T-helper 1 cell treated with Interleukin-12 subunit alpha and Interleukin-12 subunit beta and Interleukin-4 antibody, amounts not matched to agents 30 μg/mL and 1 μg/mL, for 36 hours (primary cell): ENCODE data around the gene GLIS2.

Experiments used
- H3K27ac Mint-ChIP-seq: one replicate; pipeline ENCODE4 v1.8.0; 2021; ENCODE audit warnings: mild to moderate bottlenecking, mixed read lengths
- H3K27me3 Mint-ChIP-seq: one replicate; pipeline ENCODE4 v1.8.0; 2021; ENCODE audit warnings: low read depth, mixed read lengths
- H3K36me3 Mint-ChIP-seq: one replicate; pipeline ENCODE4 v1.8.0; 2021; ENCODE audit warnings: low read depth, mixed read lengths
- H3K4me1 Mint-ChIP-seq: one replicate; pipeline ENCODE4 v1.8.0; 2021; ENCODE audit warnings: low read depth, mixed read lengths
- H3K4me3 Mint-ChIP-seq: one replicate; pipeline ENCODE4 v1.8.0; 2021; ENCODE audit warnings: mild to moderate bottlenecking, moderate library complexity, mixed read lengths
- H3K9me3 Mint-ChIP-seq: one replicate; pipeline ENCODE4 v1.8.0; 2021; ENCODE audit warnings: mixed read lengths

GLIS2 gene

GRCh38 chr16:4315186-4316107, at the start of gene GLIS2:
GLIS2 (plus strand) TSS chr16:4316067; CDS start chr16:4332281, 16,214 bp downstream.
- peak within 1 kb of the TSS; percentile 89 for H3K4me3 Mint-ChIP-seq
- H3K27ac Mint-ChIP-seq: peak within 1 kb of the TSS; percentile 82
- peaks cover 3% of the 10 kb centered on the region for H3K36me3 Mint-ChIP-seq
- H3K4me1 Mint-ChIP-seq: peaks cover 17% of the 10 kb centered on the region
- peaks cover 21% of the 10 kb centered on the region for H3K27me3 Mint-ChIP-seq
- H3K9me3 Mint-ChIP-seq: no peaks in the 10 kb centered on the region

GRCh38 chr16:4266372-4266771, 49.5 kb upstream of the GLIS2 start:
- H3K4me3 Mint-ChIP-seq: no peak overlapping the region
- peaks cover 12% of the 10 kb centered on the region for H3K4me1 Mint-ChIP-seq
- no peaks in the 10 kb centered on the region for H3K27me3 Mint-ChIP-seq
- H3K36me3 Mint-ChIP-seq: peaks cover 6% of the 10 kb centered on the region
- no peak overlapping the region for H3K27ac Mint-ChIP-seq
- H3K9me3 Mint-ChIP-seq: no peaks in the 10 kb centered on the region

GRCh38 chr16:4270091-4270490, 45.8 kb upstream of the GLIS2 start:
- Mint-ChIP-seq H3K4me3 (no peak overlapping the region), H3K4me1 (peaks cover 10% of the 10 kb centered on the region), H3K27me3 (no peaks in the 10 kb centered on the region), H3K9me3 (no peaks in the 10 kb centered on the region), H3K27ac (no peak overlapping the region), H3K36me3 (no peaks in the 10 kb centered on the region)

GRCh38 chr16:4270595-4270994, 45.3 kb upstream of the GLIS2 start:
- Mint-ChIP-seq H3K4me1 (peaks cover 10% of the 10 kb centered on the region), H3K27me3 (no peaks in the 10 kb centered on the region), H3K27ac (peak overlapping the region; percentile 87), H3K36me3 (no peaks in the 10 kb centered on the region), H3K9me3 (no peaks in the 10 kb centered on the region), H3K4me3 (peak overlapping the region; percentile 87)

GRCh38 chr16:4271176-4272113, 44.4 kb upstream of the GLIS2 start:
- no peaks in the 10 kb centered on the region for H3K36me3 Mint-ChIP-seq
- H3K4me3 Mint-ChIP-seq: peak overlapping the region; percentile 87
- peak overlapping the region; percentile 87 for H3K27ac Mint-ChIP-seq
- H3K9me3 Mint-ChIP-seq: no peaks in the 10 kb centered on the region
- H3K4me1 Mint-ChIP-seq: peaks cover 10% of the 10 kb centered on the region
- H3K27me3 Mint-ChIP-seq: no peaks in the 10 kb centered on the region

- Mint-ChIP-seq H3K36me3 (no peaks in the 10 kb centered on the region), H3K27me3 (no peaks in the 10 kb centered on the region)
Measured at GRCh38 chr16:4272114-4272956, 43.5 kb upstream of the GLIS2 start.

GRCh38 chr16:4273858-4274311, 42.0 kb upstream of the GLIS2 start:
- Mint-ChIP-seq H3K27ac (peak overlapping the region; percentile 67), H3K27me3 (no peaks in the 10 kb centered on the region), H3K4me1 (peaks cover 6% of the 10 kb centered on the region), H3K4me3 (peak overlapping the region; percentile 81), H3K36me3 (no peaks in the 10 kb centered on the region), H3K9me3 (no peaks in the 10 kb centered on the region)

More at GRCh38 chr16:4272114-4272956, 43.5 kb upstream of the GLIS2 start:
- Mint-ChIP-seq H3K4me3 (peak overlapping the region; percentile 92), H3K27ac (peak overlapping the region; percentile 90), H3K4me1 (peaks cover 10% of the 10 kb centered on the region), H3K9me3 (no peaks in the 10 kb centered on the region)

GRCh38 chr16:4275861-4276260, 40.0 kb upstream of the GLIS2 start:
- no peak overlapping the region for H3K27ac Mint-ChIP-seq
- H3K27me3 Mint-ChIP-seq: no peaks in the 10 kb centered on the region
- H3K36me3 Mint-ChIP-seq: no peaks in the 10 kb centered on the region
- peaks cover 3% of the 10 kb centered on the region for H3K9me3 Mint-ChIP-seq
- H3K4me1 Mint-ChIP-seq: peaks cover 4% of the 10 kb centered on the region
- no peak overlapping the region for H3K4me3 Mint-ChIP-seq

- Mint-ChIP-seq H3K27me3 (no peaks in the 10 kb centered on the region), H3K36me3 (no peaks in the 10 kb centered on the region), H3K9me3 (peaks cover 4% of the 10 kb centered on the region), H3K4me3 (no peak overlapping the region), H3K4me1 (no peaks in the 10 kb centered on the region), H3K27ac (no peak overlapping the region)
Measured at GRCh38 chr16:4277987-4278513, 37.8 kb upstream of the GLIS2 start.

- Mint-ChIP-seq H3K9me3 (peaks cover 4% of the 10 kb centered on the region), H3K36me3 (no peaks in the 10 kb centered on the region), H3K27ac (no peak overlapping the region), H3K4me3 (no peak overlapping the region), H3K27me3 (peaks cover 7% of the 10 kb centered on the region), H3K4me1 (peaks cover 2% of the 10 kb centered on the region)
Measured at GRCh38 chr16:4280625-4281024, 35.2 kb upstream of the GLIS2 start.

- H3K4me3 Mint-ChIP-seq: no peak overlapping the region
- peaks cover 4% of the 10 kb centered on the region for H3K9me3 Mint-ChIP-seq
- H3K27ac Mint-ChIP-seq: no peak overlapping the region
- H3K36me3 Mint-ChIP-seq: no peaks in the 10 kb centered on the region
- peaks cover 5% of the 10 kb centered on the region for H3K4me1 Mint-ChIP-seq
- H3K27me3 Mint-ChIP-seq: peaks cover 7% of the 10 kb centered on the region
Measured at GRCh38 chr16:4283441-4283840, 32.4 kb upstream of the GLIS2 start.

GRCh38 chr16:4283939-4284338, 31.9 kb upstream of the GLIS2 start:
- Mint-ChIP-seq H3K36me3 (no peaks in the 10 kb centered on the region), H3K9me3 (peaks cover 4% of the 10 kb centered on the region), H3K4me3 (no peak overlapping the region), H3K4me1 (peaks cover 5% of the 10 kb centered on the region), H3K27ac (no peak overlapping the region), H3K27me3 (peaks cover 7% of the 10 kb centered on the region)

GRCh38 chr16:4285167-4285566, 30.7 kb upstream of the GLIS2 start:
- H3K9me3 Mint-ChIP-seq: peaks cover 4% of the 10 kb centered on the region
- no peaks in the 10 kb centered on the region for H3K36me3 Mint-ChIP-seq
- no peak overlapping the region for H3K27ac Mint-ChIP-seq
- H3K27me3 Mint-ChIP-seq: peaks cover 7% of the 10 kb centered on the region
- peaks cover 5% of the 10 kb centered on the region for H3K4me1 Mint-ChIP-seq
- H3K4me3 Mint-ChIP-seq: no peak overlapping the region
